H1 (cell line): ENCODE measurements around the gene EPHA8. TPM values are rescaled to one million over a fixed set of nuclear protein-coding genes. Genes with fewer than 3 reads are reported as not detected.

ENCODE experiments used
- CTCF ChIA-PET: fragments of 300-600 bp; sonication (Branson Sonifier 250); formaldehyde crosslinking; loops from one replicate; lab custom pipeline; 2021; ENCODE audit not compliant: partially characterized antibody; lab: Charles Lee
- POLR2A ChIA-PET: fragments of 300-600 bp; sonication (Branson Sonifier 250); formaldehyde crosslinking; loops from one replicate; lab custom pipeline; 2021; ENCODE audit warnings: inconsistent platforms; ENCODE audit not compliant: partially characterized antibody; lab: Charles Lee
- DNase-seq, 2 experiments: peaks; one replicate each; pipeline versions ENCODE4 v3.0.0 to v3.0.0-alpha.2; 2010 to 2022; ENCODE audit warnings: low spot score in 2 of 2, low read depth in 1 of 2, mixed read lengths in 1 of 2
- FAIRE-seq: peaks from 2 replicates; lab custom pipeline; 2011; peaks lifted over from hg19 to GRCh38; lab: Jason Lieb, UNC
- H2AFZ ChIP-seq: 2 replicates; pipeline ENCODE4 v1.8.1; 2012; ENCODE audit warnings: low read length, inconsistent platforms
- H2AK5ac ChIP-seq: 2 replicates; pipeline ENCODE4 v1.6.1; 2013; ENCODE audit warnings: low read depth, low read length
- H2BK120ac ChIP-seq: replicated peaks from 2 replicates; pipeline ENCODE3; 2013; ENCODE audit warnings: low read depth, low read length, inconsistent platforms
- H2BK12ac ChIP-seq: 2 replicates; pipeline ENCODE4 v1.6.1; 2013; ENCODE audit warnings: low read depth, low read length
- H2BK15ac ChIP-seq: 2 replicates; pipeline ENCODE4 v1.6.1; 2013; ENCODE audit warnings: low read length
- H2BK20ac ChIP-seq: 2 replicates; pipeline ENCODE4 v1.6.1; 2013; ENCODE audit warnings: low read length
- H2BK5ac ChIP-seq: 2 replicates; pipeline ENCODE4 v1.6.1; 2013; ENCODE audit warnings: low read depth, low read length
- H3K14ac ChIP-seq: 2 replicates; pipeline ENCODE4 v1.6.1; 2013; ENCODE audit warnings: inconsistent platforms; ENCODE audit not compliant: insufficient read length
- H3K18ac ChIP-seq: 2 replicates; pipeline ENCODE4 v1.6.1; 2013; ENCODE audit warnings: low read length; ENCODE audit errors: extremely low read depth
- H3K23ac ChIP-seq: 2 replicates; pipeline ENCODE4 v1.6.1; 2013; ENCODE audit warnings: inconsistent platforms; ENCODE audit not compliant: insufficient read length
- H3K23me2 ChIP-seq: 2 replicates; pipeline ENCODE4 v1.6.1; 2013; ENCODE audit warnings: low read depth, low read length
- H3K27ac ChIP-seq: 2 replicates; pipeline ENCODE4 v1.6.1; 2011; ENCODE audit warnings: low read depth, low read length, inconsistent platforms
- H3K27me3 ChIP-seq, 4 experiments: replicated peaks in 1 of 4; 1 replicate in 1 of 4; 2 replicates in 3 of 4; pipeline versions ENCODE4 v1.6.1 to v1.8.1; 2011 to 2013; ENCODE audit warnings: low read length in 3 of 4, mild to moderate bottlenecking in 3 of 4, inconsistent platforms in 2 of 4, mixed read lengths in 2 of 4, moderate library complexity in 1 of 4; ENCODE audit not compliant: control insufficient read depth in 3 of 4, insufficient read depth in 3 of 4; ENCODE audit errors: extremely low read depth in 1 of 4
- H3K36me3 ChIP-seq, 4 experiments: 2 replicates each; pipeline versions ENCODE4 v1.6.1 to v1.8.1; 2011 to 2013; ENCODE audit warnings: mild to moderate bottlenecking in 4 of 4, low read length in 3 of 4, moderate library complexity in 2 of 4, control low read depth in 1 of 4, inconsistent platforms in 1 of 4; ENCODE audit not compliant: insufficient read depth in 4 of 4, control insufficient read depth in 2 of 4
- H3K4ac ChIP-seq: replicated peaks from 2 replicates; pipeline ENCODE3; 2013; ENCODE audit warnings: low read length, low read depth, mixed read lengths, inconsistent platforms; ENCODE audit not compliant: insufficient read length
- H3K4me1 ChIP-seq, 4 experiments: replicated peaks in 1 of 4; 1 replicate in 1 of 4; 2 replicates in 3 of 4; pipeline versions ENCODE4 v1.6.1 to v1.8.1; 2011 to 2013; ENCODE audit warnings: low read length in 3 of 4, inconsistent platforms in 2 of 4, mixed read lengths in 1 of 4; ENCODE audit not compliant: insufficient read depth in 4 of 4, control insufficient read depth in 3 of 4
- H3K4me2 ChIP-seq, 2 experiments: 2 replicates each; pipeline versions ENCODE4 v1.6.1 to v1.8.1; 2011 to 2013; ENCODE audit warnings: low read depth in 2 of 2, low read length in 2 of 2, control low read depth in 1 of 2, inconsistent platforms in 1 of 2, mild to moderate bottlenecking in 1 of 2; ENCODE audit not compliant: insufficient read depth in 1 of 2
- H3K4me3 ChIP-seq, 4 experiments: fragments of 200-600, 300-600 bp in 1 of 4; sonication (generic), shearing (Covaris generic), sonication (Bioruptor Twin) in 1 of 4; 2 replicates each; pipeline versions ENCODE4 v1.5.1 to v1.8.1; 2011 to 2016; ENCODE audit warnings: low read length in 4 of 4, low read depth in 3 of 4, control low read depth in 2 of 4, inconsistent platforms in 2 of 4, mild to moderate bottlenecking in 2 of 4, mixed read lengths in 1 of 4, moderate library complexity in 1 of 4; ENCODE audit not compliant: insufficient read depth in 2 of 4; ENCODE audit errors: extremely low read depth in 1 of 4
- H3K56ac ChIP-seq: replicated peaks from 2 replicates; pipeline ENCODE3; 2013; ENCODE audit warnings: low read depth, mild to moderate bottlenecking, mixed read lengths, low read length, inconsistent platforms; ENCODE audit not compliant: insufficient read length
- H3K79me1 ChIP-seq: 2 replicates; pipeline ENCODE4 v1.6.1; 2013; ENCODE audit warnings: low read depth, low read length, control low read depth
- H3K79me2 ChIP-seq, 2 experiments: 2 replicates each; pipeline versions ENCODE4 v1.6.1 to v1.8.1; 2012 to 2013; ENCODE audit warnings: low read length in 2 of 2, mild to moderate bottlenecking in 2 of 2, inconsistent platforms in 1 of 2; ENCODE audit not compliant: insufficient read depth in 2 of 2, control insufficient read depth in 1 of 2
- H3K9ac ChIP-seq, 4 experiments: replicated peaks in 1 of 4; 1 replicate in 1 of 4; 2 replicates in 3 of 4; pipeline versions ENCODE4 v1.6.1 to v1.8.1; 2011 to 2013; ENCODE audit warnings: low read depth in 3 of 4, low read length in 3 of 4, control low read depth in 2 of 4, mild to moderate bottlenecking in 2 of 4, moderate library complexity in 2 of 4, inconsistent platforms in 1 of 4; ENCODE audit errors: extremely low read depth in 1 of 4
- H3K9me3 ChIP-seq, 2 experiments: 2 replicates each; pipeline versions ENCODE4 v1.6.1 to v1.8.1; 2012 to 2013; ENCODE audit warnings: mild to moderate bottlenecking in 2 of 2, moderate library complexity in 2 of 2, control low read depth in 1 of 2, inconsistent platforms in 1 of 2, low read depth in 1 of 2, low read length in 1 of 2, mixed read lengths in 1 of 2; ENCODE audit not compliant: insufficient read depth in 2 of 2
- H4K20me1 ChIP-seq, 2 experiments: replicated peaks in 1 of 2; 2 replicates each; pipeline versions ENCODE3 to v1.8.1; 2011 to 2013; ENCODE audit warnings: inconsistent platforms in 2 of 2, low read length in 2 of 2, mild to moderate bottlenecking in 1 of 2; ENCODE audit not compliant: insufficient read depth in 2 of 2, control insufficient read depth in 1 of 2
- H4K5ac ChIP-seq: 2 replicates; pipeline ENCODE4 v1.6.1; 2013; ENCODE audit warnings: low read length, low read depth, mixed read lengths, inconsistent platforms; ENCODE audit not compliant: insufficient read length
- H4K8ac ChIP-seq: 2 replicates; pipeline ENCODE4 v1.8.0; 2013; ENCODE audit warnings: mild to moderate bottlenecking, moderate library complexity, low read length, inconsistent platforms; ENCODE audit not compliant: insufficient read depth; ENCODE audit errors: extremely low read depth
- H4K91ac ChIP-seq: replicated peaks from 2 replicates; pipeline ENCODE3; 2013; ENCODE audit warnings: low read length, mixed read lengths, inconsistent platforms; ENCODE audit not compliant: insufficient read length
- ATF2 ChIP-seq: IDR thresholded peaks from 2 replicates; pipeline ENCODE4 v1.6.1; 2012; ENCODE audit warnings: low read length, inconsistent platforms
- CTBP2 ChIP-seq: IDR thresholded peaks from 2 replicates; pipeline ENCODE4 v1.7.0; 2011; ENCODE audit warnings: borderline replicate concordance, mild to moderate bottlenecking, moderate library complexity, mixed read lengths, low read length; ENCODE audit not compliant: insufficient read depth, insufficient read length
- EP300 ChIP-seq, 2 experiments: IDR thresholded peaks; 1 replicate in 1 of 2; 2 replicates in 1 of 2; pipeline ENCODE4 v1.6.1; 2011 to 2012; ENCODE audit warnings: low read depth in 2 of 2, low read length in 2 of 2, mild to moderate bottlenecking in 2 of 2, borderline replicate concordance in 1 of 2, inconsistent platforms in 1 of 2, moderate library complexity in 1 of 2
- MAX ChIP-seq: IDR thresholded peaks from 2 replicates; pipeline ENCODE4 v1.6.1; 2012; ENCODE audit warnings: inconsistent platforms
- NRF1 ChIP-seq: IDR thresholded peaks from 2 replicates; pipeline ENCODE4 v1.6.1; 2011; ENCODE audit warnings: mild to moderate bottlenecking, low read depth, low read length, improper control_type of control experiment
- WGBS, 2 experiments: shearing (Covaris generic) in 1 of 2; methylation state at CpG; one replicate each; pipeline versions ENCODE4 v1.1.6 to v1.1.7; 2013 to 2015; ENCODE audit warnings: low lambda C conversion rate in 2 of 2, mixed read lengths in 2 of 2, inconsistent platforms in 1 of 2, low coverage in 1 of 2, missing lambda C conversion rate in 1 of 2; ENCODE audit not compliant: insufficient replicate concordance in 2 of 2, insufficient coverage in 1 of 2, insufficient read length in 1 of 2; ENCODE audit errors: extremely low coverage in 1 of 2, missing lambda C conversion rate in 1 of 2; 5-methylcytosine and 5-hydroxymethylcytosine counted together
- polyA plus RNA-seq, 7 experiments: library from polyadenylated mRNA; depleted of rRNA in 3 of 7; stranded (reverse) in 5 of 7; unstranded in 2 of 7; fragments of >200 nt in 5 of 7; fragments of 200-250 nt in 2 of 7; gene quantifications; 1 replicate in 5 of 7; 2 replicates in 1 of 7; 4 replicates in 1 of 7; pipeline versions ENCODE4 v1.2.1 to v1.2.3, GENCODE V29; 2011 to 2013; ENCODE audit warnings: missing spikeins in 2 of 7, mixed read lengths in 2 of 7
- total RNA-seq: library from RNA; stranded (reverse); fragmentation: NEBNext Ultra II Directional; extraction: Animal tissue kit (Norgen Biotek cat#: 25700); gene quantifications from 2 replicates; pipeline ENCODE4 v1.2.1, GENCODE V29; 2021

Gene EPHA8
- total and polyA plus RNA-seq, 2 of the 8 experiments (the other 6 are each of a cell fraction or from before 2014, with no cell fraction given) = 4.0 to 8.4 TPM

- CTCF ChIA-PET = interaction anchor here (0.6 to 4.8 kb wide), 7 partner anchors 9 to 126 kb away, joined by 3 to 46 read pairs (median 3); partner anchors contain the start of gene C1QC
- H3K79me1 ChIP-seq = no peaks in the 10 kb centered on the region
Measured at GRCh38 chr1:22533244-22533895, 29.9 kb upstream of the EPHA8 start.

More at GRCh38 chr1:22533244-22533895, 29.9 kb upstream of the EPHA8 start:
- H3K9me3 ChIP-seq = no peaks in the 10 kb centered on the region
- H3K14ac ChIP-seq = no peak overlapping the region
- no peak overlapping the region for H3K4me2 ChIP-seq
- H3K36me3 ChIP-seq = no peaks in the 10 kb centered on the region
- DNase-seq (no peak), FAIRE-seq (no peak)
- no peaks in the 10 kb centered on the region for H3K4me1 ChIP-seq
- H2BK20ac ChIP-seq = no peak overlapping the region
- POLR2A ChIA-PET = interaction anchor here (0.9 kb wide), 1 partner anchor 9 kb away, joined by 3 read pairs; no protein-coding TSS in a partner anchor
- no peak overlapping the region for H4K91ac ChIP-seq
- H2BK15ac ChIP-seq = no peak overlapping the region
- no peaks in the 10 kb centered on the region for H3K79me2 ChIP-seq
- H3K18ac ChIP-seq = no peak overlapping the region
- H2BK5ac ChIP-seq = no peak overlapping the region
- no peak overlapping the region for H2AFZ ChIP-seq
- H3K27ac ChIP-seq = no peak overlapping the region
- H4K20me1 ChIP-seq = no peaks in the 10 kb centered on the region
- no peak overlapping the region for H4K8ac ChIP-seq
- no peaks in the 10 kb centered on the region for H3K23me2 ChIP-seq
- TF ChIP-seq NRF1 = no peak
- no peak for TF ChIP-seq EP300 (IDR thresholded peaks at IDR 0.05; ENCODE audit: borderline replicate concordance in 1 of 2, low read depth in 2 of 2, low read length in 2 of 2)
- no peak for TF ChIP-seq ATF2
- TF ChIP-seq MAX = no peak
- TF ChIP-seq CTBP2 = no peak
- H4K5ac ChIP-seq = no peak overlapping the region
- H2BK12ac ChIP-seq = no peak overlapping the region
- no peak overlapping the region for H3K23ac ChIP-seq
- H3K56ac ChIP-seq = no peak overlapping the region
- H3K4ac ChIP-seq = no peak overlapping the region
- WGBS, 2 experiments = 89% methylated on average over 10 of the region's 11 CpGs; no CpG with 5 or more reads in 1 of the 2 experiments
- no peak overlapping the region for H2BK120ac ChIP-seq
- H3K9ac ChIP-seq = no peak overlapping the region
- H3K27me3 ChIP-seq = no peaks in the 10 kb centered on the region
- no peak overlapping the region for H2AK5ac ChIP-seq
- no peak overlapping the region for H3K4me3 ChIP-seq
